Right lobe of liver (tissue), 4 donors: ENCODE results near the gene SPATA9.

Source experiments
- CTCF ChIP-seq, 4 donors: fragments of 200-600 bp in 3 of 4; fragments of 450-650 bp in 1 of 4; IDR thresholded peaks; one replicate each; pipeline versions ENCODE4 v1.5.1 to v1.8.0; 2016 to 2022; ENCODE audit warnings: antibody characterized with exemption in 4 of 4, mild to moderate bottlenecking in 2 of 4
- POLR2A ChIP-seq: fragments of 450-650 bp; IDR thresholded peaks from one replicate; pipeline ENCODE4 v1.6.1; 2017; ENCODE audit warnings: antibody characterized with exemption, mild to moderate bottlenecking
- donor health status: DM: no; HTN: no; CAD: no.
- donor health status: DM: no; HTN: no; CAD: no.
- donor health status: DM: no; HTN: yes; CAD: no.

GRCh38 chr5:95701074-95701473, 18.3 kb upstream of the SPATA9 start:
- TF ChIP-seq CTCF (IDR thresholded peaks at IDR 0.05) (no peak), POLR2A (no peak)
